Memory B cell (primary cell): Measurements from ENCODE around the gene PAX9.

ENCODE experiments used
- ATAC-seq: fragments of 150-1000 bp; cut with Tn5 transposase; 2 replicates; pipeline ENCODE4 v1.10.0; 2021; ENCODE audit warnings: low read depth, mild to moderate bottlenecking, moderate library complexity
- DNase-seq, 2 donors: peaks; one replicate each; pipeline ENCODE4 v3.0.0; 2022; ENCODE audit warnings: low spot score in 2 of 2
- H3K27ac Mint-ChIP-seq: one replicate; pipeline ENCODE4 v1.8.0; 2022; ENCODE audit warnings: mild to moderate bottlenecking, moderate library complexity, mixed read lengths
- H3K27me3 Mint-ChIP-seq: one replicate; pipeline ENCODE4 v1.8.0; 2022; ENCODE audit warnings: mixed read lengths
- H3K36me3 Mint-ChIP-seq: one replicate; pipeline ENCODE4 v1.8.0; 2022; ENCODE audit warnings: mild to moderate bottlenecking, mixed read lengths
- H3K4me1 Mint-ChIP-seq: one replicate; pipeline ENCODE4 v1.8.0; 2022; ENCODE audit warnings: mixed read lengths
- H3K4me3 Mint-ChIP-seq: one replicate; pipeline ENCODE4 v1.8.0; 2022; ENCODE audit warnings: mild to moderate bottlenecking, moderate library complexity, mixed read lengths
- H3K9me3 Mint-ChIP-seq: one replicate; pipeline ENCODE4 v1.8.0; 2022; ENCODE audit warnings: mixed read lengths

PAX9 gene

GRCh38 chr14:36718216-36718615, 56.6 kb downstream of the PAX9 start:
- no peak for ATAC-seq
- H3K27ac Mint-ChIP-seq = no peak overlapping the region

GRCh38 chr14:36719823-36720222, 58.2 kb downstream of the PAX9 start:
- ATAC-seq (no peak), DNase-seq (no peak)
- Mint-ChIP-seq H3K4me3 (no peak overlapping the region), H3K36me3 (no peaks in the 10 kb centered on the region), H3K9me3 (no peaks in the 10 kb centered on the region), H3K27me3 (no peaks in the 10 kb centered on the region), H3K27ac (no peak overlapping the region), H3K4me1 (no peaks in the 10 kb centered on the region)

More at GRCh38 chr14:36718216-36718615, 56.6 kb downstream of the PAX9 start:
- Mint-ChIP-seq H3K4me1 (no peaks in the 10 kb centered on the region), H3K4me3 (no peak overlapping the region), H3K27me3 (no peaks in the 10 kb centered on the region), H3K9me3 (no peaks in the 10 kb centered on the region), H3K36me3 (no peaks in the 10 kb centered on the region)
- no peak for DNase-seq

DNA sequence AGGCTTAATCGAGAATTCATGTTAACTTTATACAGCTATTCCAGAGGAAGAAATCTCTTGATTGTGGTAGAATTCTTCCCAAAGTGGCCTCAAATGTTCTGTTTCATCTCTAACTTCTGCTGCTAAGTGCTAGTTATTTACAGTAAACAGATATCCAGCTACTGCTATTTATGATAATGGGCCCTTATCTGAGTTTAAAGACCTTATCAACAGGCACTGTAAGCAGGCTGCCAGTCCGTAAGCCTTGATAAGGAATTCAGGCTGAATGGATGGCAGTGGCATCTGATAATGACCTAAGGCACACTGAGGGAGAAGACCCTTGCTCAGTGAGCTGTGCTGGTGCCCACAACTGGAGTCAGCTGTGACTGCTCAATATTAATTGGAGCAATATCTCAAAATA, 59.0 kb downstream of the PAX9 start:
- Mint-ChIP-seq H3K27ac (no peak overlapping the region), H3K27me3 (no peaks in the 10 kb centered on the region), H3K9me3 (no peaks in the 10 kb centered on the region), H3K4me3 (no peak overlapping the region), H3K4me1 (no peaks in the 10 kb centered on the region), H3K36me3 (no peaks in the 10 kb centered on the region)
- DNase-seq (no peak), ATAC-seq (no peak)

GRCh38 chr14:36721877-36722276, 60.2 kb downstream of the PAX9 start:
- Mint-ChIP-seq H3K4me1 (no peaks in the 10 kb centered on the region), H3K4me3 (no peak overlapping the region), H3K27me3 (no peaks in the 10 kb centered on the region), H3K36me3 (no peaks in the 10 kb centered on the region), H3K27ac (no peak overlapping the region), H3K9me3 (no peaks in the 10 kb centered on the region)
- ATAC-seq (no peak), DNase-seq (no peak)

DNA sequence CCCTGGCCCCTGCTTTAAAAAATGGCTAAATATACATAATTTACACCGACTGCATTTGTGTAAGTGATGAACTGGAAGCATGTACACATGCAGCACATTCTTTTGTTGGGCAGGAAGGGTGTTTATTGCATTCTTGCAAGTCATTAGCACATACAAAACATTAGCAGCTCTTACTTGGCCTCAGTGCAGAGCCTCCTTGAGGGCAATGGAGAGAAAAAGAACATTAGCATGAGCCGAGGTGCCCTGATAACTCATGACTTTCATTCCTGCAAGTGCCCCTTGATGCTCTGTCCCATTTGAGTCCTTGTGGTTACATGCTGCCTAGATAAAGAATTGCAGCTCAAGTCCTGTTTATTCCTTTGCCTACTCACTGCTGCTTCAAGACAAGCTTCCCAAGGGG, 61.9 kb downstream of the PAX9 start:
- ATAC-seq (no peak), DNase-seq (no peak)
- no peaks in the 10 kb centered on the region for H3K4me1 Mint-ChIP-seq
- H3K27ac Mint-ChIP-seq = no peak overlapping the region
- H3K36me3 Mint-ChIP-seq = no peaks in the 10 kb centered on the region
- H3K9me3 Mint-ChIP-seq = no peaks in the 10 kb centered on the region
- H3K4me3 Mint-ChIP-seq = no peak overlapping the region
- no peaks in the 10 kb centered on the region for H3K27me3 Mint-ChIP-seq

- no peaks in the 10 kb centered on the region for H3K9me3 Mint-ChIP-seq
- no peaks in the 10 kb centered on the region for H3K36me3 Mint-ChIP-seq
- no peaks in the 10 kb centered on the region for H3K4me1 Mint-ChIP-seq
- H3K27ac Mint-ChIP-seq = no peak overlapping the region
- no peak overlapping the region for H3K4me3 Mint-ChIP-seq
- ATAC-seq (no peak), DNase-seq (no peak)
- no peaks in the 10 kb centered on the region for H3K27me3 Mint-ChIP-seq
Measured at GRCh38 chr14:36724162-36724561, 62.5 kb downstream of the PAX9 start.

GRCh38 chr14:36726128-36726527, 64.5 kb downstream of the PAX9 start:
- H3K9me3 Mint-ChIP-seq = no peaks in the 10 kb centered on the region
- no peak overlapping the region for H3K4me3 Mint-ChIP-seq
- no peak overlapping the region for H3K27ac Mint-ChIP-seq
- no peak for ATAC-seq
- no peak for DNase-seq
- no peaks in the 10 kb centered on the region for H3K4me1 Mint-ChIP-seq
- H3K36me3 Mint-ChIP-seq = no peaks in the 10 kb centered on the region
- no peaks in the 10 kb centered on the region for H3K27me3 Mint-ChIP-seq
